MV-4-11 (cell line): ENCODE measurements around the gene CHMP4A.

ENCODE experiments used
- DNase-seq: peaks from one replicate; lab custom pipeline; 2025; lab: John Stamatoyannopoulos, UW

CHMP4A gene

DNA sequence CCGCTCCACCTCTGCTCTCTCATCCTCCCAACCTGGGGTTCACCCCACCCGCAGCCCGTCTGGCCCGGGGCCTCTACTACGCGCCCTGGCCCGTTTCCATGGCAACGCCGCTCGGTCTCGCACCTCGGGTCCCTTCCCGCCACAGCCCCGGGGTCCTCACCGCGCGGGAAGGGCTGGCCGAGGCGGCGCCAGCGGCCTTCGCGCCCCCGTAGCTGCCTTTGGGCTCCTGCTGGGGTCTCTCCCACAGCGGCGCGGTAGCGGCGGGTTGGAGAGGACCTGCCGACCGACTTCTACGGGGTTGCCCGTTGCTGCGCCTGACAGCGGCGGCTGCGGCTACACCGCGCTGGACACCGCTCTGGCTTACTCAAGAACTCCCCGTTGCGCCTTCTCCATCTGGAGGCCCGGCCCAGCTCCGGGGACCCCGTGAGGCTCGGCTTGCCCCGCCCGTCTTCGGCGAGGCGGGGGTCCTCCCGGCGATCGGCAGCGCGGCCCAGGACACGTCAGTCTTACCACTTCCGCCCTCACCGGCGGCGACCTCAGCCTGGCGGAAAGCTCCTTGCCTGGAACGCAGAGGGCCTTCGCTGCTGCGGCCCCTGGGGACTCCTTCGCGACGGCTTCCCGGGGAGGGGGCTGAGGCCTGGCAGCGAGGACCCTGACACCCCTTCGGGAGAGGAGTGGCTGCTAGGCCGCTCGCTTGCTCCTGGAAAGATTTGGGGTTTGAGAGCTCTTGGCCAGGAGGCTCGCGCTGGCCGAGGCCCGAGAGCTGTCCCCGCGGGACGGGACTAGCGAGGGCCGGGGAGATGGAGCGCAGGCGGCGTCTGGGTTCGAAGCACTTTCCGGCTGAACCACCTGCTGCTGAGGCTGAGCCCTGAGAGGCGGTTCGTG, 17.9 kb downstream of the CHMP4A start, which contains the start of gene TM9SF1:
Gene TM9SF1 (minus strand): TSS at position 256 of the 885 bp plus-strand sequence. CDS start 422 bp downstream, outside the sequence.
- DNase-seq: peak; percentile 75

DNA sequence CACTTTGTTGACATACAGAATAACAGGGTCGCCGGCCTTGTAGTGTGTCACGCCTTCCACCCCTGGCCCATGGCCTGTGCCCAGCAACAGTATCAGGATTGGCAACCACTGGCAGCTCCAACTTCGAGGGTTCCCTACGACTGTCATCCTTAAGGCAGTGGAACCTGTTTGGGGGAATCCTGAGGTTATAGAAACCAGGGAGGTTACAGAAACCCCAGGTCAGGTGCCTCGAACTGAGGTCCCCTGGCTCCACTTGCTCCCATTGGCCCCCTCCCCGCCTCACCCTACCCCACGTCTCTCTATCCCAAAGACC, 18.5 kb downstream of the CHMP4A start:
- no peak for DNase-seq

DNA sequence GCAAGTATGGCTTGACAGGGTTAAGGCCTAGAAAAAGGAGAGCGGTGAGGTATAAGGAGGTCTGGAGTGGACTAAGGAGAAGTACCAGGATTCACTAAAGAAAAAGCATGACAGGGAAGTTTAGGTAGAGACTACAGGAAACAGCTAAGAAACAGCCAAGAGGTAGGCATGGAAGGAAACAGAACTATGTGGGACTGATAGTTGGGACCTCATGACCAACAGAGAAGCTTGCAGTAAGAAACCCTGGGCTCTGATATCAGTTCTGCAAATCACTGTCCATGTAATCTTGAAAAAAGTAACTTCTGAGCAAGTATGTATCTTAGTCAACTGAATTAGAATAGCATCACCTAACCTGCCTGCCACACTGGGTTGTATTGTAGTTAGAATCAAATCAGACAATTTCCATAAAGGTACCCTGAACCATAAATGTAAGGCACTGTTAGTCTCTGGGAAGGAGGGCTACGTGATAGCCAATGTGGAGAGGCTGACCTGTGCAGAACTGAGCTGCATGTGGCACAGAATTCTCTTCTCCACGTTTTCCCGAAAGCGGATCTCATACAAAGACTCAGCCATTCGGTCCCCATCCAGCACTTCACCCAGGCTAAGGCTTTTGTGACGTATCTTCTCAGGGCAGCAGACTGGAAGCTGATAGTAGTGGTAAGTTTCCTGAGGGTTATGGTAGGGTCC, 19.0 kb downstream of the CHMP4A start:
- DNase-seq: no peak

DNA sequence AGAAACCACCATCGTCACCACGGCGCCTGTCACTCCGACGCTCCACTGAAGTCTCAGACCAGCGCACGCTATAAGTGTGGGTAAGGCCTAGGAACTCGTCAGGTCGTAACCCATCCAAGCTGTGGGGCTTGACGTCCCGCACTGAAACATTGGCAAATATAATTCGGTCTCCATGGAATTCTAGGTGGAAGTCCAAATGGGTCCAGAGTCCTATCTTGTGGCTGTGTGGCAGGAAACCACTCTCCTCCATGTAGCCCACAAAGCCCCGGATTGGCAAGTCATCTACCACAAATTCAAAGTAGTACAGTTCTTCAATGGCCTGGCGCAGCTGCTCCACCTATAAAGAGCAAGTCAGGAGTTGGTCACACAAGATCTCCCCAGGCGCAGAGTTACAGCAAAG, 20.4 kb downstream of the CHMP4A start:
- no peak for DNase-seq

DNA sequence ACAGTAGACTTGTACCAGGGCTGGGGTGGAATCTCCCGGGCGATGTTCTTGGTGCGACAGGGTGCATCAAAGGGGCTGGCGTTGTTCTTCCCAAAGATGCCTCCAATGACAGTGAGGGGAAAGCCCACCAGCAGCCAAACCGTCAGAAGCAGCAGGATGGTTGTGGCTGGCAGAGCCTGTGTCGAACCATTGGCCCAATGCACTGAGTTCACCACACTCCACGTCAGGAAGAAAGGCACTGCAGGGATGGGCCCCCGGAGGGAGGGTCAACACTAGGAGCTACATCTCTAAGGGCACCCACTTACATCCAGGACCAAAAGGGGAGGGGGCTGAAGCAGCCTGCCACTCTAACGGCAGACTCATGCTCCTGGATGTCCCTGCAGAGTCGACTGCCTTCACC, 22.9 kb downstream of the CHMP4A start:
- DNase-seq: no peak

DNA sequence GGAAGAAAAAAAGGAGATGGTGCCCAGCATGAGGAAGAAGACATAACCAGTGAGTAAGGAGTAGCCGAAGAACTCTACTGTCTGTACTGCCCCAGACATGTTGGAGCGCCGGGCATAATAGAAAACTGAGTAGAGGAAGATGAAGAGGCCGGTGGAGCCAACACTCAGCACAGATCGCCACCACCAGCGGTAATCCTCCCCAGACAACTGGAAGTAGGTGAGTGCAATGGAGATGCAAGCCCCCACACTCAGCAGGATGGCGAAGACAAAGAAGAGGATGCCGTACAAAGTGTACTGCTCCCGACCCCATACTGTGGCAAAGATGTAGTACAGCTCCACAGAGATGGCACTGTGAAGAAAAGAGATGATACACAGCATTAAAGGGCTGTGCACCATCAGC, 23.8 kb downstream of the CHMP4A start:
- DNase-seq: no peak

DNA sequence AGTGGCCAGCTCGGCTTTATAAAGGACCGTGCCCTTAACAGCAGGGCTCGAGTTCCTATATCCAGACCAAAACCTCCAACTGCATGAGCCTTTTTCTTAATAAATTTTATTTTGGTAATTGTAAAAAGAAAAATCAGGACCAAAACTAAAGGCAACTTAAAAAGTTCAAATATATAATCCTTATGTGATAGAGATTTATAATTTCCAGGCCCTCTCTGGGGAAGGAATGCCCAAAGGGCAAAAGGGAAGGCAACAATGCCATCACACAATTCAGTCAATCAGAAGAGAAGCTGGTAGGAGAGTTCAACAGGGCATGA, 24.3 kb downstream of the CHMP4A start:
- no peak for DNase-seq

DNA sequence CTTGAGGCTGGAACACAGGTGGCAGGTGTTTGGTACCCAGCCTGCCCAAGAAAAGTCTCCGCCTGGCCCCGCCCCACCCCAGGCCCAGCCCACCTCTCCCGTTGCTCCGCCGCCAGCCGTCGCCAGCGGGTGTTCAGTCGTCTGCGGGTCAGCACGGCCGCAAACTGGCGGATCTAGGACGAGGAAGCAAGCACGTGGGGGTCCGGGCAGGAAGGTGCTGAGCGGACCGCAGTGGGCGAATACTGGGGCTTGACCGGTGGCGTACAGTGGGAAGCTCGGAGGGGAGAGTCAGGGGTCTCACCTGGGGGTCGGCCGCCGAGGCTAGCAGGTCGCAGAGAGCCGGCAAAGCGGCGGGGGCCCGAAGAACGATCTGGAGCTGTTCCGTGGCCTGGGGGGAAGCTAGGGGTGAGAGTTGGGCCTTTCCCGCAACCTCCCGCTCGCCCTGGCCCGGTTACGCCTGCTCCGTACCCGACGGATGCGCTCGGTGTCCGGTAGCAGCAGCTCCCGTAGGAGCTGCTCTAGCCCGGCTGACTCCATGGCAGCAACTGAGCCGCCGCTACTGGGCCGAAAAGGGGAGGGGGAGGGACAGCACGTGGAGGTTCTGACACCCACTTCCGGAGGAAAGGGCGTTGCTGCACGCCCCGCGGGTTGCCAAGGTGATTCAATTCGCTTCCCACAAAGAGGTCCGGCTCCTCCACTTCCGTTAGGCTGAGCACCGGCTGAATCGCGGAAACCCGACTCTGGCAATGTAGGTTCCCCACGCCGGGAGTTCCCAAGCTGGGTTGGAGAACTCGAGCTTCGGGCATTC, 24.8 kb downstream of the CHMP4A start, which contains the start of gene IPO4:
Gene IPO4 (minus strand): TSS at position 566 of the 808 bp plus-strand sequence. CDS start 29 bp downstream, at position 537.
- peak; percentile 94 for DNase-seq

DNA sequence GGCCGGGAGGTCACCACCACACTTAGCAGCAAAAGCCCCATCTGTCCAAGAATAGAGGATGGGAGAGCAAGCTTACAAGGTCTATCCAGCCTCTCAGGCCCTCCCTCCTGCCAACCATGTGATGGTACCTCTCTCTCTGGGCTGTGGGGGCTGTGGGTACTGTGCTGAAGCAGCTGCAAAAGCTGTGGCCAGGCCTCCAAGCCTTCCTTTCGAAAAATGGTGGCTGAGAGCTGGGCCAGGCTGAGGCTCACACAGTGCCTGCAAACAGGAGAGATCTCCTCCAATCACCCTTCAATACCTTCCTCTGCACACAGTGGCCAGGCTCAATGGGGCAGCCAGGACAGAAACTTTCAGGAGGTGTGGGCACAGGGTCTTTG, 25.8 kb downstream of the CHMP4A start:
- DNase-seq: no peak

DNA sequence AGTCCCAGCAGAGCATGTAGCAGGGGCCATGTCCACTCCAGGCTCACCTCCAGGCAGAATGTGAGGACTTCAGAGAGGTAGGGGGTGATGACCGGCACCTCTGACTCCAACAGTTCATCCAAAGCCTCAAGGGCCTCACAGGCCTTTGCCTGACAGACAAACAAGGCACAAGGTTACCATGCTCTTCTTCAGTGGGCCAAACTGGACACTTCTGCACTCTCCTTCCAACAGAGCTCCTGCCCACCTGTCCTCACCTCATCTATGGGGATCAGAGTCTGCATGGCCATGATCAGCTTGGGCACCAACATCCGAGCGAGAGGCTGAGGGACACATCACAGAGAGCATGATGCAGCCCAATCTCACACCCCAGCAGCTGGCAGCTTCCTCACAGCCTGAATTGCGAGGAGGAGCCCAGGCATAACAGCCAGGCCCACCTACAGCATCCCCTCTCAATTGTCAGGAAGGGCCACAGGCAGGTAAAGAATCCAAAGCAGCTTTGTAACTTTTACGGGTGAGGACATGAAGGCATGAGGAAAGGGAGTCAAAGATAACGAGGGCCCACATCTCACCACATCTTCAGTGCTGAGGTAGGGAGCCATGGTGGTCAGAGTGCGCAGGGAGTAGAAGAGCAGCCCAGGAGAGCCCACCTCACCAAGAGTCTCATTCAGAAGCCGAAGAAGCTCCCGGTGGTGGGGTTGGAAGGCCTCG, 26.3 kb downstream of the CHMP4A start:
- DNase-seq: no peak

DNA sequence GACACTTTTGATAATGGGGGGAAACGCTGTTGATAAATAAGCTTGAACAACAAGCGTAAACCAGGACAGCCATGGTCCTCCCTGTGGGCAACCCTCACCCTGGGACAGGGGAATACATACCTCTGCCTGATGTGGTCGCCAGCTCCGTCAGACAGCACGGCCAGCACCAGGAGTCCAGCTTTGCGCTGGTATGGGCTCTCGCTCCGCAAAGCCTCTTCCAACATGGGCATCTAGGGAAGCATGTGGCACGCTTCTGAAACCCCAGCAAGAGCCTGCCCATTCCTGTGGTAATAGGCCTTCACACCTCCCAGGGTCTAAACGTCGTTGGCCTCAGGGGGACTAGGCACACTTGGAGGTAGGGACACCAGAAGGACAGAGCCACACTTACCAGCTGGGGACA, 27.5 kb downstream of the CHMP4A start:
- DNase-seq: no peak

DNA sequence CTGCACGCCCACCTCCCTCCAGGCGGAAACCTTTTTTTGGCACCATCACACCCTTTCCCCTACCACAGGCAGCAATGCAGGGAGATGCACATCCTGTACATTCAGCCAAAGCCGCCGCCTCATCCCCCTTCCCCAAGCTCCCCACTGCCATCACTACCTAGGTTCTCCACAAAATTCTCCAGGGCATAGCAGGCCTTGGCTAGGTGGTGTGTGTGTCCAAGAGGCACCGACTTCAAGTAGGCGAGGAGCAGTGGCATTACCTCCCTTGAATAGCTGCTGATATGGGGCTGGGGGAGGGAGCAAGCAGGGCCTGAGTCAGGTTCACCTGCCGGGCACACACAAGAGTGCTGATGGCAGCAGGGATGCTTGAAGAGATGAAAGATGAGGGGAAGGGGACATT, 28.3 kb downstream of the CHMP4A start:
- no peak for DNase-seq

DNA sequence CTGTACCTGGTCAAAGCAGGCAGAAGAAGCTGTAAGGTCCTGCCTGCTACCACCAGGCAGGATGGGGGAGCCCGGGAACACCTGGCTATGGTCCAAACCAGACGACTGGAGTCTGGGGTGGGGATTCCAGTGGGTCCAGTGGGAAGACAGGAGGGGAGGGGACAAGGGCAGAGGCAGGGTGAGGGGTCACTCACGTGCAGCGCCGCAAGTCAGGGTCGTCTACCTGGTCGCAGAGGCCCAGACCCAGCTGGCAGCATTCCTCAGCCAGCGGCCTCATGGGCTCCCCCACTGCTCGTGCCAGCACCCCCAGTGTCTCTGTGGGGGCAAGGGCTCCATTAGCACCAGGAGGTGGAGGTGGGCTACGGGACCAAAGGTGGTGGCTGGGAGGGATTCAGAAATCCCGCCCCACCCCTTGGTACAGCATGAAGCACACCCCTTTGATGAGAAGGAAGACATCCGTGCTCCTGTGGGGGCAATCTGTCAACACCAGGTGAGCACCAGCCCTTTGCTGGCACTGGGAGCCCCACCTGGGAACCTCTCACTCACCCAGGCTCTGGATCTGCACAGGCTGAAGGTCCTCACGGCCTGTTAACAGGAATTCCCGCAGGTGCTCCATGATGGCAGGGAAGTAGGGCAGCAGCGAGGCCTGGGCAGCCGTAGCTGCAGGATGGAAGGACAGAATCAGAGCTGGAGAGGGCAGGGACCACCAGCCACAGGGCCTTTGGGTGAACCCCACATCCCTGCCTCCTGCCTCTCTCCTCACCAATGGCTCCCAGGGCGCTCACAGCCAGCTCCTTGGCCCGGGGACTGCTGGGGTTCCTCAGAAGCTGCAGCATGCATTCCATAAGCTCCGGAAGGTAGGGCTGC, 29.0 kb downstream of the CHMP4A start:
- no peak for DNase-seq

DNA sequence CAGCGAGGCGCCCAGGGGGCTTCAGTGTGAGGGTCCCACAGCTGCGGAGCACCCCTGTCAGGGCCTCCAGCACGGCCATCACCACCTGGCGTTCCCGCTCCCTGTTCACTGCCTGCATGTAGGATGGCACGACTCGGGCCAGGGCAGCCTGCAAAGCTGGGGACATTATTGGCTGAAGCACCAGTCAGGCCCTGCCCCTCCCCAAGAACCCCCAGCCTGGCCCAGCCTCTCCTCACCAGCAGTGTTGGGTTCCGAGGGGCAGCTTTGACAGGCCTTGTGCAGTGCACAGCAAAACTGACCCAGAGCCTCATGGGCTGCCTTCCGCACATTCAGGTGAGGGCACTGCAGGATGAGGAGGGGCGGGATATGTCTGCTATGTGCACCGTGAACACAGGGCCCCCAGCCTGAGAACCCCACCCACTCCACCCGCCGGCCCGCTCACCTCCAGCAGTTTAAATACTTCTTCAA, 30.2 kb downstream of the CHMP4A start:
- no peak for DNase-seq

DNA sequence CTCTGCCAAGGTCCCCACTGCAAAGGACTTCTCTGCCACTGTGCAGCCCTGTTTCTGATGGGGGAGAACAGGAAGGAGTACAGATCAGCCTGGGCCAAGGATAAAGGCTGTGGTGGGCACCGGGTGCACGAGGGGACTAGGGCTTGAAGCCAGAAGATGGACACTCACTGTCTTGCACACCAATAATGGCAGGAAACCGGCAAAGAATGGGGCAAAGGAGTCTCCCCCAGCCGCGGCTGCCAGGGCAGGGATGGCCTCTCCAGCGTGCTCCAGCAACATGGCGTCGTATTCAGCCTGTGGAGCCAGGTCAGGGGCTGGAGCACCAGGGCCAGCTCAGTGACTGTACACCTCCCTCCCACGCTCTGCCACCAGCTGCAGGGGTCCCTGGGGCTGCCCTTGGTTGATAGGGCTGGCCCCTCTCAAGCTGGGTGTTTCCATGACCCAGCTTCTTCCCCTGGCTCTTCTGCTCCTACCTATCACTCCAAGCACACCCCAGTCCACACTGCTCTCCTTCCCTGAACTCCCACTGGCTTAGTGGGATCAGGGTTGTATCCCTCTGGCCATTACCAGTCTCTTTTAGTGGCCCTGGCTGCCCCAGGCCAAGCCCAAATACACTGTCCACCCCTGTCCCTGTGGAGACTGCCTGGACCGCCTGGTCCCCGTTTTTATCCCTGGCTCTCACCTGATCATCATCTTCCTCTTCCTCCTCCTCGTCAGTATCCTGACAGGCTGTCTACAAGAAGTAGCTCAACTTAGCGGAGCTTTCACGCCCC, 31.0 kb downstream of the CHMP4A start:
- no peak for DNase-seq

DNA sequence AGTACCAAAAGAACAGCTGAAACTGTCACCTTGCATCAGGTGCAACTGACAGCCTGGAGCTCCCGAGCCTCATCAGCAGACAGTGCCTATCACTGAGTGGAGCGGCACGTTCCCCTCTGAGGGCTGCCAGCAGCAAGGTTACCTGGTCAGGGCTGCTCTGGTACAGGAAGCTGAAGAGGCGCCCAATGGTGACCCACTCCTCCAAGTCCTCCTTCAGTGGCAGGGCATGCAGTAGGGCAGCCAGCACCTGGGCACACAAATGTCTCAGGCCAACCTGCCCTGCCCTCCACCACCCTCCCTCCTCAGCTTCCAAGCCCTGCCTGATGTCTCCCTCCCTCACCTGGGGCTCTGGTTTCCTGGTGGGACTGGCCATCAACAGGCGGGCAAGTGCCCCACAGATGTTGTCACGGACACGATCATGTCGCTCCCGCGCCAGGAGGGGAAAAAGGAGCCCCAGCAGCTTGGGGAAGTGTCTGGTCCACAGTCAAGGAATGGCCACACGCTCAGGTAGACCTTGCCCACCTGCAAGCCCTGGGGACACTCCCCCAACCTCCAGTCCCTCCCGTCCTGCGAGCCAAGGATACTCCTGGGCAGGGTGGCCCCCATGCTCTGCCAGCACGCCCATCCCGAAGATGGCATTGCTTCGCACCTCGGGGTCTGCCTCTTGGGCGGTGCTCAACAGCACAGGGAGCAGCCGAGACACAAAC, 31.8 kb downstream of the CHMP4A start:
- no peak for DNase-seq

DNA sequence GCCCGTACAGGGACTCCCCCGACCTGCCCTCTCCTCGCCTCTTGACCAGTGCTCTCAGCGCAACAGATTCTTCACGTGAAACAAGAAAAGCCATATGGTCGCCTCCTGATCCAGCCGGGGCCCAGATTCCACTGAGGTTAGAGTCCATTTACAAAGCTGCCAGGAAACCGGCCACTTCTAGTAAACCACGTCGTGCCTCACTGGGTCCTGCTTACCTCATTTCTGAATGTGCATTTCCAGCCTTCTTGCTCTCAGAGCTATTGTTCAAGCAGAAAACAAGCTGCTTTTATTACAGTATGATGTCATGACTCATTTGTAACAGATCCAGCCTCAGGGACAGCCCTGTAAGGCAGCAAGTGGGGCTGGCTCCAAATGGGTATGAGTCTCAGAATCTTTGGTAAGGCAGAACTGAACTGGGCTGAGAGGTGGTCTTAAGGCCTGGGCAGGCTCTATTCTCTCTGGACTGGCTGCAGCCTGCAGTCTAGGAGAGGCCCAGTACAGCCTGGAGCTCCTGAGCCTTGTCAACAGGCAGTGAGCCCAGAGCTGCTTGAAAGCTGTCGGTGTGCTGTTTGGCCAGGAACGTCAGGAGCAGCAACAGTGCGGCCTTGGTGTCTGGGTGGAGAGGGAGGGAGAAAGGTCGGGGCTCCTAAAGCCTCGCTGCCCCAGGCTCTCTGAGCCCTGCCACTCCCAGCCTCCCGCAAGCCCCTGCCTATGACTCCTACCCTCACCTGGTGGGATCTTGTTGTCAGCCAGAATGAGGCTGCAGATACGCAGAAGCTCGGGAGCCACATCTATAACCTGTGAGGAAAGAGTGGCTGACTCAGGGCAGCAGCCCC, 33.1 kb downstream of the CHMP4A start:
- DNase-seq: no peak

DNA sequence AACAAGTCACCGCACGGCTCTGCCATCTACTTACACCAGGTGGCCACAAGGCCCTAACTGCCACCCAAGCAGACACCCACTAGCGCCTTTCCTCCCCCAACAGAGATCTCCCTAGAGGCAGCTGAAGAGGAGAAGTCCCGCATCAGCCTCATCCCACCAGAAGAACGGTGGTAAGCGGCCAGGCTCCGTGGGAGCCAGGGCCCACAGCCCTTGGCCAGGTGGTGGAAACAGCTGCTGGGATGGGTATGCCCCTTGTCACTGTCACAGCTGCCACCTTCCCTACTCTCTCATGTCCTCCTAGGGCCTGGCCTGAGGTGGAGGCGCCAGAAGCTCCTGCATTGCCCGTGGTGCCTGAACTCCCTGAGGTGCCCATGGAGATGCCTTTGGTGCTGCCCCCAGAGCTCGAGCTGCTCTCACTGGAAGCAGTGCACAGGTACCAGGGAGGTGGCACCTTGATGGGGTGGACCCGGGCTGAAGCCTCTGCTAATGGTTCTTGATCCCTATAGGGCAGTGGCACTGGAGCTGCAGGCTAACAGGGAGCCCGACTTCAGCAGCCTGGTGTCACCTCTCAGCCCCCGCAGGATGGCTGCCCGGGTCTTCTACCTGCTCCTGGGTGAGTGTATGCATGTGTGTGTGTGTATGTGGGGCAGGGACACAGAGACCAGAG, 33.9 kb downstream of the CHMP4A start:
- no peak for DNase-seq
